ENCODE results near the gene RIIAD1.

GRCh38 chr1:151737479-151737878 lies 16.2 kb downstream of the RIIAD1 start:
- TF ChIP-seq CTCF (IDR thresholded peaks at IDR 0.05) (no peak), EZH2 (IDR thresholded peaks at IDR 0.05) (no peak)
